ENCODE data around the gene MNT.
"Not testable (repeated sequence)": the region's sequence is repeated elsewhere in the genome, so short reads cannot be mapped to it uniquely, and the experiment has no call there.

MNT gene, protein sequence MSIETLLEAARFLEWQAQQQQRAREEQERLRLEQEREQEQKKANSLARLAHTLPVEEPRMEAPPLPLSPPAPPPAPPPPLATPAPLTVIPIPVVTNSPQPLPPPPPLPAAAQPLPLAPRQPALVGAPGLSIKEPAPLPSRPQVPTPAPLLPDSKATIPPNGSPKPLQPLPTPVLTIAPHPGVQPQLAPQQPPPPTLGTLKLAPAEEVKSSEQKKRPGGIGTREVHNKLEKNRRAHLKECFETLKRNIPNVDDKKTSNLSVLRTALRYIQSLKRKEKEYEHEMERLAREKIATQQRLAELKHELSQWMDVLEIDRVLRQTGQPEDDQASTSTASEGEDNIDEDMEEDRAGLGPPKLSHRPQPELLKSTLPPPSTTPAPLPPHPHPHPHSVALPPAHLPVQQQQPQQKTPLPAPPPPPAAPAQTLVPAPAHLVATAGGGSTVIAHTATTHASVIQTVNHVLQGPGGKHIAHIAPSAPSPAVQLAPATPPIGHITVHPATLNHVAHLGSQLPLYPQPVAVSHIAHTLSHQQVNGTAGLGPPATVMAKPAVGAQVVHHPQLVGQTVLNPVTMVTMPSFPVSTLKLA

GRCh38 chr17:2400877-2401425 lies at the start of gene MNT:
MNT (minus strand) TSS chr17:2401060; CDS start chr17:2400712, 348 bp downstream.
- peak; percentile 95 for DNase-seq

DNA sequence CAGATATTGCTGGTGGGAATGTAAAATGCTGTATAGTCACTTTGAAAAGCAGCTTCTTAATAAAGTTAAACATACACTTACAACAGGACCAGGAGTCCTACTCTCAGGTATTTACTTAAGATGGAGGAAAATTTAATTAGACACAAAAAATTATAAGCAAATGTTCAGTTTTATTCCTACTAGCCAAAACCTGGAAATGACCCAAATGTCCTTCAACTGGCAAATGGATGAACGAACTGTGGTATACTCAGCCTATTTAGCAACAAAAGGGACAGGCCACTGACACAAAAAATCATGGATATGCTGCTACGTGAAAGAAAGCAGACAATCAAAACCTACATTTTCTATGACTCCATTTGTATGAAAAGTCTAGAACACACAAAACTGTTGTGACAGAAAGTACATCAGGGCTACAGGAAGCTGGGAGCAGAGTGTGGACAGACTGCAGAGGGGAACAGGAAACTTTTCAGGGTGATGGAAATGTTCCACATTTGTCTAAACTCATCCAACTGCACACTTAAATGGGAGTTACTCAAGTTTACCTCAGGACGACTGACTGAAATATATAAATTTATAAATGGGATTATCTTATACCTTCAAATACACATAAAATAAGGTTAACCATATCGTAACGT lies 49.3 kb upstream of the MNT start:
- no peak for DNase-seq

DNA sequence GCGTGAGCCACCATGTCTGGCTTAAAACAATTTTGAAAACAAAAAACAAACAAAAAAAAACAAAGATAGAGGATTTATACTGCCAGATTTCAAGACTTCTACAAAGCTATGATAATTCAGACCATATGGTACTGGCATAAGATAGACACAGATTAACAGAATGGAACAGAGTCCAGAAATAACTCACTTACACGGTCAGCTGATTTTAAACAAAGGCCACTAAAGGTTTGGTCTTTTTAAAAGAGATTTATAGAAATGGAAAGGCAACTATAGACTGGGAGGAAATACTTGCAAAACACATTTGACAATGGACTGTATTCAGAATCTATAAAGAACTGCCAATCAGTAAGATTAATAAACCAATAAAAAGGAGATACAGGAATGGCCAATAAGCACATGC lies 48.6 kb upstream of the MNT start:
- DNase-seq: no peak

- not testable (repeated sequence) for DNase-seq
Observed at GRCh38 chr17:2447479-2447878, 46.6 kb upstream of the MNT start.

DNA sequence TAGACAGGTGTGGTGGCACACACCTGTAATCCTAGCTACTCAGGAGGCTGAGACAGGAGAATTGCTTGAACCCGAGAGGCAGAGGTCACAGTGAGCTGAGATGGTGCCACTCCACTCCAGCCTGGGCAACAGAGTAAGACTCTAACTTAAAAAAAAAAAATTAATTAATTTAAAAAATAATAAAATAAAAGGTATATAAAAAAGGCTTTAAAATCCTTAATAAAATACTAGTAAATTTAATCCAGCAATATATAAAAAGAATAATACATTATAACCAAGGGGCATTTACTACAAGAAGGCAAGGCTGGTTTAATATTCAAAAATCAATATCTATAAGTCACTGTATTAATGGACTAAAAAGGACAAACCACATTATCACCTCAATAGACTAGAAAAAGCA lies 44.8 kb upstream of the MNT start:
- no peak for DNase-seq

DNA sequence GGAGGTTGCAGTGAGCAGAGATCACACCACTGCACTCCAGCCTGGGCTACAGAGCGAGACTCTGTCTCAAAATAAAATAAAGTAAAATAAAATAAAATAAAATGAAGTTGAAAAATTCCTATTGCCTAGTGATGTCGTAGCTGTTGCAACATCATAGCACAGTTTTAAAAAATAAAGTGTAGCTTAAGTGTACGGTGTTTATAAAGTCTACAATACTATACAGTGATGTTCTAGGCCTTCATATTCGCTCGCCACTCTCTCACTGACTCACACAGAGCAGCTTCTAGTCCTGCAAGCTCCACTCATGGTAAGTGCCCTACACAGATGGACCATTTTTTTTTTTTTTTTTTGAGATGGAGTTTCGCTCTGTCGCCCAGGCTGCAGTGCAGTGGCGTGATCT lies 43.5 kb upstream of the MNT start:
- DNase-seq: no peak

GRCh38 chr17:2442166-2442565 lies 41.3 kb upstream of the MNT start:
- DNase-seq: no peak

DNA sequence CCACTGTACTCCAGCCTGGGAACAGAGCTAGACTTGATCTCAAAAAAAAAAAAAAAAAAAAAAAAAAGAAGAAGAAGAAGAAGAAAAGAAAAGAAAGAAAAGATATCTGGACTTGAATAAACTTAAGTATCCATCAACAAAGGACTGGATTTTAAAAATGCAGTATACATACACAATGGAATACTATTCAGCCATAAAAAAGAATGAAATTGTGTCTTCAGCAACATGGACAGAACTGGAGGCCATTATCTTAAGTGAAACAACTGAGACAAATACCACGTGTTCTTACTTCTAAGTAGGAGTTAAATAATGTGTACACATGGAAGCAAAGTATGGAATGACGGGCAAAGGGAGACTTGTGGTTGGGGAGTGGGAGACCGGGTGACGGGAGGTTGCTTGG lies 40.1 kb upstream of the MNT start:
- DNase-seq: no peak

DNA sequence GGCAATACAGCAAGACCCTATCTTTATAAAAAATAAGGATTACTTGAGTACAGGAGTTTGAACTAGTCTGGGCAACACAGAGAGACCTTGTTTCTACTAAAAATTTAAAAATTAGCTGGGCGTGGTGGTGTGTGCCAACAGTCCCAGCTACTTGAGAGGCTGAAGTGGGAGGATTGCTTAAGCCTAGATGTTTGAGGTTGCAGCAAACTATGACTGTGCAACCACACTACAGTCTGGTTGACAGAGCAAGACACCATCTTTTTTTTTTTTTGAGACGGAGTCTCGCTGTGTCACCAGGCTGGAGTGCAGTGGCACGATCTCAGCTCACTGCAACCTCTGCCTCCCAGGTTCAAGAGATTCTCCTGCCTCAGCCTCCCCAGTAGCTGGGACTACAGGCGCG lies 39.1 kb upstream of the MNT start:
- not testable (repeated sequence) for DNase-seq

DNA sequence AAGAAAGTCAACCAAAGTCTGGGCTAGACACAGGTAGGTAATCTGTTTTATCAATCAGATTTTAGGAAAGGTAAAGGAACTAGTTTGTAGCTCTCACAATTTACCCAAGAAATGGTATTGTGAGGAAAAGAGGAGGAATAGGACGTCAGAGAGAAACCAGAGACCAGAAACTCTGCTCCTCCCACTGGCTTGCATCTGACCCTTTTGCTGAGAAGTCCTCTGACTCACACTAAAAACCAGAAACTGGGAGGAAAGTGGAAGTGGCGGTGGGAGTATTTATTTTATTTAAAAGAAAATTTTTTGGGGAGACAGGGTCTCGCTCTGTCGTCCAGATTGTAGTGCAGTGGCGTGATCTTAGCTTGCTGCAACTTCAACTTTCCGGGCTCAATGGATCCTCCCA lies 38.0 kb upstream of the MNT start:
- DNase-seq: no peak

GRCh38 chr17:2436316-2436905 lies 35.6 kb upstream of the MNT start:
- peak; percentile 98 for DNase-seq

DNA sequence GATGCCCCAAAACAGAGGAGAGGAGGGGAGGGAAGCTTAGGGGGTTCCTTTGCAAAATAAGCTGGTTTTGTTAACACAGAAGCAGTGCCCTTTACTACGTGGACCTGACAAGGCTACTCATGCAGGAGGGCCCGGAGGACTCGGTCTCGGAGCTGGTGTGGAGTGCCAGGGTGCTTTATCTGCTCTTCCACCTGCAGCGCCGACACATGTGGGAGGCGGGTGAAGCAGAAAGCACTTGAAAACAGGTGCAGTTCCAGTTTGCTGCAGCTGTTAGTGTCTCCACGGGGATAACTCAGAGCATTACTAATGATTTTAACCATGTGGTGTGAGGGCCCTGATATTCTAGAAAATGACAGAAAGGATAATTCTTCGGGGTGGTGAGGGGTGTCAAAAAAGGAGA lies 35.0 kb upstream of the MNT start:
- peak; percentile 97 for DNase-seq

GRCh38 chr17:2435181-2435741 lies 34.4 kb upstream of the MNT start:
- peak; percentile 85 for DNase-seq

- DNase-seq: no peak
Observed at GRCh38 chr17:2433696-2434095, 32.8 kb upstream of the MNT start.

DNA sequence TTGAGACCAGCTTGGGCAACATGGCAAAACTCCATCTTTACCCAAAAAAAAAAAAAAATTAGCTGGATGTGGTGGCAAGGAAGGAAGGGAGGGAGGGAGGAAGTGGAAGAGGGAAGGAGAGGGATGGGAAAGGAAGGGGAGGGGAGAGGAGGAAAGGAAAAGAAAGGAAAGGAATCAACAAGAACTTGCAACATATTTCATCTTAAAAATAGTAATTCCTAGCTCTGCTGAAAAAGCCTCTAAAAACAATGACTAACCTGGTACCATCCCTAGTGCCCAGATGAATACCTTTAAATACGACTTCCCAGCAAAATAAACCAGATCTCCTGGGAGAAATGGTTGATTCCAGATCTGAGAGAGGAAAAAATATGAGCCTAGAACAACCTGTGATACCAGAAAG lies 27.1 kb upstream of the MNT start:
- DNase-seq: no peak

- no peak for DNase-seq
Observed at GRCh38 chr17:2427215-2427614, 26.4 kb upstream of the MNT start.

DNA sequence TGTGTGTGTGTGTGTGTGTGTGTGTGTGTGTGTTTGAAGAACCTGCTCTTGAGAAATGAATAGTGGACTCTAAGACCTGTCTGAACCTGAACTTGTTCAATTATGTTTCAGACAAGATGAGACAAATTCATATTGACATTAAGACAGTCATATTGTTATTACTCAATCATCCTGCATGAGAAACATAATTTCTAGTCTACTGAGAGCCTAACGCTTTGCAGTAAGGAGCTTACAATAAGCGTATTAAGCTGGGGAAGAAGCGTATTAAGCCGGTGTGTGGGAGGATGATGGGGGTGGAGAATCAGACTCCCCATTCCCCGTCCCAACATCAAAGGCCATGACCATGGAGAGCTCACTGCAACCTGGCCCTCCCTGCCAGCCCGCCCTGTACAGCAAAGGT lies 22.4 kb upstream of the MNT start:
- no peak for DNase-seq

- DNase-seq: peak; percentile 58
Observed at GRCh38 chr17:2421315-2422147, 20.7 kb upstream of the MNT start.

DNA sequence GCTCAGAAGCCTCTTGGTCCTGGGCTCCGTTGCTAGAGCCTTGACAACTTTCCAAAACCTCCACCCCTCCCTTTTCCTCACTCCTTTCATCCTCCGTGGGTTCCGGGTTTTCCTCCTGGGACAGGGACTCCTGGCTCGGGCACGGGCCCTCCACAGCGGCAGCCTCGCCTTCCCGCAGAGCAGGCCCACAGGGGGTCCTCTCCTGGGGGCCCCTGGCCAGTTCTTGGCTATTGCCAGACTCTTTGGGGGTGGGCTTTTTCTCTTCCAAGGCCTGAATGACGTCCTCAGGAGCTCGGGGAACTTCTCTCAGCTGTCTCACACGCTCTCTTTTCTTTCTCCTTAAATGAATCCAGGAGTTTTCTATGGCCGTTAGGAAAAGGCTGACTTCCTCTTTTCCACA lies 19.3 kb upstream of the MNT start:
- no peak for DNase-seq

DNA sequence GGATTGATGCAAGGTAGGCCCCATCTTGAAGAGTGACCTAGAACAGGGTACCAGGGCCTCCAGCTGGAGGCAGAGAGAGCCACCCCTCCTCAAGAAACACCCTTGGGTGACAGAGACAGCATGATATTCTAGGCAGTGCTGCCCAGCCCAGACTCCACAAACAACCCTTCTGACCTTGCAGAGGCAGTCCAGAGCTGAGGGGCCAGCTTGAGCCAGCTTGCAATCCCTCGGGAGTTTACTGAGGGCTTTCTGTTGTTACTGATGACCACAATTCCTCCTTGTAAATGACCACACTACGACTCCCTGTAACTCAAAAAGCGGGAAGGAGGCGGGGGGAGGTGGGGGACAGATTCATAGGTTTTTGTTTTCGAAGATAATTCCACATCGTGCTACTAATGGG lies 18.6 kb upstream of the MNT start:
- DNase-seq: no peak

GRCh38 chr17:2418572-2418971 lies 17.7 kb upstream of the MNT start:
- no peak for DNase-seq

DNA sequence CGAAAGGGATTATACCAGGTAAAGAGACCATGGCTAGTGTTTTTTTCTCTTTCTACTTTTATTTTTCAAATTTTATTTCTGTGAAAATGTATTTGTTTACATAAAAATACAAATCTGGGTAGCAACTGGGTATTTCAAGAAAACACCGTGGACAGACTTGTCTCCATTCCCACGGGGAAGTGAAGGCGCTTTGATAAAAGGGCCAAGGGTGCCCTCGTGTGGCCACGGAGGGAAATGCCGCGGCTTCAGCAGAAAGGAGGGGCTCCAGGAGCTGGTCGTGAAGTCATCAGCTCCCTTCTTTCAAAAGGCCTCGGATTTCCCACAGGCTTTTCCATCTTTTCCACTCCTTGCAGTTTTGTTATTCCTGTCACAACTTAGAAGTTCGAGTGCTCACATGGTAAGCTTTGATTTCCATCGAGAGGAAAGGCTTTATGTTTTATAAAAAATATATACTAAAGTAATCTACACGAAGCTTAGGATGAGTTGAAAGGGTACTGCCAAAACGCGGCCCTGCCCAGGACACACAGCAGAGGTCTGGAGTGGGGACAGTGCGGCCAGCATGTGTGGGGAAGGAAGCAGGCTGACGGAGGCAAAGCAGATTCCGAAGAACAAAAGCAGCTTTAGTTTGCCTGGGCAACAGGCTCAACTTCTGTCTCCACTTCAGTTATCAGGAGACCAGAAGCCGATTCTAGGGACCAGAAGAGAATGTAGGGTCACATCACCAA lies 15.3 kb upstream of the MNT start:
- DNase-seq: peak; percentile 83
